Measurements from ENCODE around the gene EXD3.
A peak's percentile ranks its signal among the peaks of the same experiment; 100 is the strongest.

The EXD3 gene

GRCh38 chr9:137446851-137447471, 24.0 kb upstream of the EXD3 start:
- DNase-seq = no peak

- DNase-seq = peak; percentile 49
Observed at GRCh38 chr9:137445930-137446431, 23.0 kb upstream of the EXD3 start.

GRCh38 chr9:137445275-137445807, 22.4 kb upstream of the EXD3 start:
- peak; percentile 71 for DNase-seq

GRCh38 chr9:137444106-137444790, 21.3 kb upstream of the EXD3 start:
- no peak for DNase-seq

GRCh38 chr9:137441935-137442321, 19.0 kb upstream of the EXD3 start:
- peak; percentile 12 for DNase-seq

GRCh38 chr9:137441289-137441934, 18.4 kb upstream of the EXD3 start, which contains the start of gene ENTPD8:
TSS of gene ENTPD8 (minus strand) at chr9:137441357. CDS start at chr9:137438285, 3,072 bp downstream.
- peak; percentile 48 for DNase-seq

GRCh38 chr9:137439158-137439714, 16.3 kb upstream of the EXD3 start:
- DNase-seq = no peak

- no peak for DNase-seq
Observed at GRCh38 chr9:137438591-137439157, 15.7 kb upstream of the EXD3 start.

- no peak for DNase-seq
Observed at GRCh38 chr9:137437691-137438590, 15.0 kb upstream of the EXD3 start.

GRCh38 chr9:137436761-137437600, 14.0 kb upstream of the EXD3 start:
- DNase-seq = no peak

- DNase-seq = no peak
Observed at GRCh38 chr9:137435980-137436760, 13.2 kb upstream of the EXD3 start.

GRCh38 chr9:137435381-137435891, 12.5 kb upstream of the EXD3 start:
- DNase-seq = no peak

- DNase-seq = no peak
Observed at GRCh38 chr9:137434498-137435380, 11.8 kb upstream of the EXD3 start.

GRCh38 chr9:137433916-137434431, 11.0 kb upstream of the EXD3 start:
- no peak for DNase-seq

- DNase-seq = no peak
Observed at GRCh38 chr9:137433349-137433915, 10.5 kb upstream of the EXD3 start.

- DNase-seq = no peak
Observed at GRCh38 chr9:137432687-137433348, 9.9 kb upstream of the EXD3 start.

- DNase-seq = no peak
Observed at GRCh38 chr9:137431416-137431931, 8.5 kb upstream of the EXD3 start.

Data from DMS79 treated with DMSO at 0.1 percent for 48 hours (cell line).